HCT116 (cell line): ENCODE measurements around the gene OSCAR. TPM values are rescaled to one million over a fixed set of nuclear protein-coding genes. Genes with fewer than 3 reads are reported as not detected.

ENCODE experiments used
- ATAC-seq: fragments of 200-7000 bp; cut with Tn5 transposase; 2 replicates; pipeline ENCODE4 v1.9.1; 2020; ENCODE audit warnings: mild to moderate bottlenecking, moderate library complexity
- BruUV-seq: library from RNA; stranded (reverse); fragments of 400-500 nt; replicated peaks from 2 replicates; lab custom pipeline; 2021; lab: Mats Ljungman, UMichigan
- CTCF ChIA-PET: fragments of 300-600 bp; sonication (Branson Sonifier 250); formaldehyde crosslinking; loops from one replicate; lab custom pipeline; 2021; ENCODE audit warnings: antibody characterized with exemption; lab: Charles Lee
- POLR2A ChIA-PET: fragments of 300-600, 350-600 bp; sonication (Branson Sonifier 250); formaldehyde crosslinking; loops from one replicate; lab custom pipeline; 2021; ENCODE audit warnings: antibody characterized with exemption; lab: Charles Lee
- RAD21 ChIA-PET, 2 experiments: fragments of 300-600 bp; sonication (Branson Sonifier 250); formaldehyde crosslinking; loops; one replicate each; lab custom pipeline; 2023; ENCODE audit warnings: low total read pairs in 2 of 2; ENCODE audit not compliant: uncharacterized antibody in 2 of 2, unreplicated experiment in 2 of 2, low non-redundant PET in 1 of 2; lab: Charles Lee
- DNase-seq: peaks from one replicate; pipeline ENCODE4 v3.0.0-alpha.2; 2010; ENCODE audit warnings: low read depth, low spot score
- H2AFZ ChIP-seq: fragments of 200-600 bp; shearing (Covaris generic), sonication (generic); 2 replicates; pipeline ENCODE4 v1.6.1; 2017; ENCODE audit warnings: low read depth, mixed run types, mixed read lengths, antibody characterized with exemption, low read length; ENCODE audit not compliant: poor library complexity, severe bottlenecking
- H3K27ac ChIP-seq: 2 replicates; pipeline ENCODE4 v1.5.1; 2012; ENCODE audit warnings: low read depth, low read length
- H3K27me3 ChIP-seq: fragments of 200-600 bp; sonication (generic); 2 replicates; pipeline ENCODE4 v1.6.1; 2016; ENCODE audit warnings: mixed run types, low read length, mixed read lengths; ENCODE audit not compliant: insufficient read depth
- H3K36me3 ChIP-seq, 2 experiments: fragments of 200-500 bp in 1 of 2; fragments of 200-600 bp in 1 of 2; sonication (Bioruptor generic) in 1 of 2; sonication (generic) in 1 of 2; 2 replicates each; pipeline versions ENCODE4 v1.5.1 to v1.6.1; 2014 to 2016; ENCODE audit warnings: low read length in 2 of 2, inconsistent platforms in 1 of 2, mixed read lengths in 1 of 2, mixed run types in 1 of 2; ENCODE audit not compliant: insufficient read depth in 2 of 2, control insufficient read depth in 1 of 2
- H3K4me1 ChIP-seq, 2 experiments: fragments of 200-600 bp in 1 of 2; sonication (generic) in 1 of 2; 2 replicates each; pipeline versions ENCODE4 v1.5.1 to v1.6.1; 2012 to 2017; ENCODE audit warnings: low read length in 2 of 2, inconsistent platforms in 1 of 2, mild to moderate bottlenecking in 1 of 2, mixed read lengths in 1 of 2, mixed run types in 1 of 2, moderate library complexity in 1 of 2; ENCODE audit not compliant: insufficient read depth in 2 of 2, control insufficient read depth in 1 of 2
- H3K4me2 ChIP-seq: fragments of 200-600 bp; sonication (generic); 2 replicates; pipeline ENCODE4 v1.6.1; 2017; ENCODE audit warnings: mixed run types, low read length, mixed read lengths
- H3K4me3 ChIP-seq, 2 experiments: fragments of 200-600 bp in 1 of 2; sonication (generic) in 1 of 2; replicated peaks in 1 of 2; 2 replicates each; pipeline ENCODE4 v1.5.1; 2011 to 2016; ENCODE audit warnings: low read length in 2 of 2, control low read depth in 1 of 2, low read depth in 1 of 2, mild to moderate bottlenecking in 1 of 2, mixed read lengths in 1 of 2, mixed run types in 1 of 2
- H3K79me2 ChIP-seq: fragments of 200-600 bp; sonication (generic); 2 replicates; pipeline ENCODE4 v1.6.1; 2017; ENCODE audit warnings: mild to moderate bottlenecking, mixed run types, low read length, moderate library complexity, mixed read lengths; ENCODE audit not compliant: insufficient read depth
- H3K9ac ChIP-seq: fragments of 200-600 bp; sonication (generic); 2 replicates; pipeline ENCODE4 v1.6.1; 2016; ENCODE audit warnings: low read length, mixed read lengths
- H3K9me2 ChIP-seq: fragments of 200-600 bp; sonication (generic), shearing (Covaris generic); 2 replicates; pipeline ENCODE4 v1.6.1; 2017; ENCODE audit warnings: mixed run types, mild to moderate bottlenecking, moderate library complexity; ENCODE audit not compliant: insufficient read depth
- H3K9me3 ChIP-seq, 2 experiments: fragments of 200-500 bp in 1 of 2; fragments of 200-600 bp in 1 of 2; sonication (Bioruptor generic) in 1 of 2; sonication (generic) in 1 of 2; 2 replicates each; pipeline ENCODE4 v1.6.1; 2014 to 2017; ENCODE audit warnings: low read length in 2 of 2, mixed read lengths in 2 of 2, inconsistent platforms in 1 of 2, low read depth in 1 of 2, mild to moderate bottlenecking in 1 of 2, mixed run types in 1 of 2, moderate library complexity in 1 of 2; ENCODE audit not compliant: control insufficient read depth in 1 of 2, insufficient read depth in 1 of 2
- H4K20me1 ChIP-seq: fragments of 200-600 bp; sonication (generic), shearing (Covaris generic); 2 replicates; pipeline ENCODE4 v1.6.1; 2017; ENCODE audit warnings: mixed run types, mild to moderate bottlenecking, moderate library complexity; ENCODE audit not compliant: insufficient read depth
- CEBPB ChIP-seq: IDR thresholded peaks from 2 replicates; pipeline ENCODE4 v1.6.1; 2012; ENCODE audit warnings: low read depth
- ELF1 ChIP-seq: IDR thresholded peaks from 2 replicates; pipeline ENCODE4 v1.6.1; 2012; ENCODE audit warnings: low read depth, borderline replicate concordance
- FOSL1 ChIP-seq: IDR thresholded peaks from 2 replicates; pipeline ENCODE4 v1.6.1; 2012; ENCODE audit warnings: low read depth
- JUND ChIP-seq: IDR thresholded peaks from 2 replicates; pipeline ENCODE4 v1.6.1; 2012
- SRF ChIP-seq: IDR thresholded peaks from 2 replicates; pipeline ENCODE4 v1.6.1; 2012; ENCODE audit warnings: low read depth
- TCF7L2 ChIP-seq: IDR thresholded peaks from 2 replicates; pipeline ENCODE4 v1.7.0; 2011; ENCODE audit warnings: borderline replicate concordance, inconsistent platforms; ENCODE audit not compliant: insufficient read depth, insufficient read length; ENCODE audit errors: extremely low read depth
- YY1 ChIP-seq: IDR thresholded peaks from 2 replicates; pipeline ENCODE4 v1.6.1; 2011; ENCODE audit warnings: low read length, low read depth, moderate library complexity, mild to moderate bottlenecking; ENCODE audit not compliant: insufficient replicate concordance; ENCODE audit errors: extremely low read depth
- intact Hi-C: fragments of 100-400 bp; cut with micrococcal nuclease; formaldehyde crosslinking; loops from 2 replicates; pipeline ENCODE4 v1.10.0; 2022
- total RNA-seq: library from RNA; stranded (reverse); gene quantifications from one replicate; pipeline ENCODE4 v1.2.1, GENCODE V29; 2021; ENCODE audit not compliant: unreplicated experiment
- TF ChIP-seq, protein P1 (sequence below), 3 experiments: fragments of 200-600 bp in 1 of 3; sonication (generic) in 1 of 3; IDR thresholded peaks in 2 of 3; conservative IDR thresholded peaks in 1 of 3; 2 replicates each; pipeline ENCODE4 v1.5.1; 2012 to 2017; ENCODE audit warnings: low read depth in 2 of 3, low read length in 2 of 3, antibody characterized with exemption in 1 of 3, borderline replicate concordance in 1 of 3, control low read depth in 1 of 3, mild to moderate bottlenecking in 1 of 3, mixed read lengths in 1 of 3, mixed run types in 1 of 3, moderate library complexity in 1 of 3; ENCODE audit not compliant: insufficient read depth in 1 of 3
- TF ChIP-seq, protein P2 (sequence below): IDR thresholded peaks from 2 replicates; pipeline ENCODE4 v1.6.1; 2011; ENCODE audit warnings: mild to moderate bottlenecking, low read length, moderate library complexity; ENCODE audit not compliant: insufficient replicate concordance; ENCODE audit errors: extremely low read depth
- TF ChIP-seq, protein P3 (sequence below): IDR thresholded peaks from 2 replicates; pipeline ENCODE4 v1.6.1; 2012

The OSCAR gene
- total RNA-seq, 1 experiment from 2014 or later: 0.59 TPM

DNA sequence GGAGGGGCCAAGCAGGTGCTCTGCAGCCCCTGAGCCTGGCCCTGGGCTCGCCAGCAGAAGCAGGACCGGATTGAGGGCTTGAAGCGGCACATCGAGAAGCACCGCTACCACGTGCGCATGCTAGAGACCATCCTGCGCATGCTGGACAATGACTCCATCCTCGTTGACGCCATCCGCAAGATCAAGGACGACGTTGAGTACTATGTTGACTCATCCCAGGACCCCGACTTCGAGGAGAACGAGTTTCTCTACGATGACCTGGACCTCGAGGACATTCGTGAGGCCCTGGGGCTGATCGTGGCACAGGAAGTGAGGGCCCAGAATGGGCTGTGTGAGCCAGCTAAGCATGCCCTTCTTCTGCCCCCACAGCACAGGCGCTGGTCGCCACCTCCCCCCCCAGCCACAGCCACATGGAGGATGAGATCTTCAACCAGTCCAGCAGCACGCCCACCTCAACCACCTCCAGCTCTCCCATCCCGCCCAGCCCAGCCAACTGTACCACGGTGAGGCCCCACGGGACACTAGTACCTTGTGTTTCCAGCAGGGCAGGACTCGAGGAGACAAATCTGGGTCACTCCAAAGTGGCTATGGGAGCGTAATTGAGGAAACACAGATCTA lies 45.0 kb upstream of the OSCAR start:
- H4K20me1 ChIP-seq: no peaks in the 10 kb centered on the region
- no peaks in the 10 kb centered on the region for H3K9me2 ChIP-seq
- H3K4me2 ChIP-seq: no peak overlapping the region
- ATAC-seq (no peak), DNase-seq (no peak)
- no peak overlapping the region for H3K27ac ChIP-seq
- H2AFZ ChIP-seq: no peak overlapping the region
- no peak overlapping the region for H3K4me3 ChIP-seq
- H3K4me1 ChIP-seq: no peaks in the 10 kb centered on the region
- no peak overlapping the region for H3K9ac ChIP-seq
- H3K79me2 ChIP-seq: peaks cover 34% of the 10 kb centered on the region
- no TSS peak for BruUV-seq
- H3K27me3 ChIP-seq: no peaks in the 10 kb centered on the region
- H3K36me3 ChIP-seq: peaks cover 62 to 72% of the 10 kb centered on the region in 2 experiments; a peak in 3 of 4 replicates
- intact Hi-C loops: no loop called here
- TF ChIP-seq, protein P1, sequence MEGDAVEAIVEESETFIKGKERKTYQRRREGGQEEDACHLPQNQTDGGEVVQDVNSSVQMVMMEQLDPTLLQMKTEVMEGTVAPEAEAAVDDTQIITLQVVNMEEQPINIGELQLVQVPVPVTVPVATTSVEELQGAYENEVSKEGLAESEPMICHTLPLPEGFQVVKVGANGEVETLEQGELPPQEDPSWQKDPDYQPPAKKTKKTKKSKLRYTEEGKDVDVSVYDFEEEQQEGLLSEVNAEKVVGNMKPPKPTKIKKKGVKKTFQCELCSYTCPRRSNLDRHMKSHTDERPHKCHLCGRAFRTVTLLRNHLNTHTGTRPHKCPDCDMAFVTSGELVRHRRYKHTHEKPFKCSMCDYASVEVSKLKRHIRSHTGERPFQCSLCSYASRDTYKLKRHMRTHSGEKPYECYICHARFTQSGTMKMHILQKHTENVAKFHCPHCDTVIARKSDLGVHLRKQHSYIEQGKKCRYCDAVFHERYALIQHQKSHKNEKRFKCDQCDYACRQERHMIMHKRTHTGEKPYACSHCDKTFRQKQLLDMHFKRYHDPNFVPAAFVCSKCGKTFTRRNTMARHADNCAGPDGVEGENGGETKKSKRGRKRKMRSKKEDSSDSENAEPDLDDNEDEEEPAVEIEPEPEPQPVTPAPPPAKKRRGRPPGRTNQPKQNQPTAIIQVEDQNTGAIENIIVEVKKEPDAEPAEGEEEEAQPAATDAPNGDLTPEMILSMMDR (IDR thresholded peaks at IDR 0.05 in 2 of 3, conservative IDR thresholded peaks at IDR 0.05 in 1 of 3; ENCODE audit: borderline replicate concordance in 1 of 3, insufficient read depth in 1 of 3, low read depth in 2 of 3, low read length in 2 of 3): no peak
- TF ChIP-seq JUND (no peak), YY1 (no peak), FOSL1 (no peak), ELF1 (no peak), TCF7L2 (no peak), SRF (no peak), CEBPB (no peak)
- TF ChIP-seq, protein P2, sequence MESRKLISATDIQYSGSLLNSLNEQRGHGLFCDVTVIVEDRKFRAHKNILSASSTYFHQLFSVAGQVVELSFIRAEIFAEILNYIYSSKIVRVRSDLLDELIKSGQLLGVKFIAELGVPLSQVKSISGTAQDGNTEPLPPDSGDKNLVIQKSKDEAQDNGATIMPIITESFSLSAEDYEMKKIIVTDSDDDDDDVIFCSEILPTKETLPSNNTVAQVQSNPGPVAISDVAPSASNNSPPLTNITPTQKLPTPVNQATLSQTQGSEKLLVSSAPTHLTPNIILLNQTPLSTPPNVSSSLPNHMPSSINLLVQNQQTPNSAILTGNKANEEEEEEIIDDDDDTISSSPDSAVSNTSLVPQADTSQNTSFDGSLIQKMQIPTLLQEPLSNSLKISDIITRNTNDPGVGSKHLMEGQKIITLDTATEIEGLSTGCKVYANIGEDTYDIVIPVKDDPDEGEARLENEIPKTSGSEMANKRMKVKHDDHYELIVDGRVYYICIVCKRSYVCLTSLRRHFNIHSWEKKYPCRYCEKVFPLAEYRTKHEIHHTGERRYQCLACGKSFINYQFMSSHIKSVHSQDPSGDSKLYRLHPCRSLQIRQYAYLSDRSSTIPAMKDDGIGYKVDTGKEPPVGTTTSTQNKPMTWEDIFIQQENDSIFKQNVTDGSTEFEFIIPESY: no peak
- TF ChIP-seq, protein P3, sequence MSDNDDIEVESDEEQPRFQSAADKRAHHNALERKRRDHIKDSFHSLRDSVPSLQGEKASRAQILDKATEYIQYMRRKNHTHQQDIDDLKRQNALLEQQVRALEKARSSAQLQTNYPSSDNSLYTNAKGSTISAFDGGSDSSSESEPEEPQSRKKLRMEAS: no peak
- TF ChIP-seq, all 23 proteins: peak for 0
- CTCF ChIA-PET: no interaction called here
- no peaks in the 10 kb centered on the region for H3K9me3 ChIP-seq
- RAD21 ChIA-PET: no interaction called here
- POLR2A ChIA-PET: no interaction called here
